DND-41 (cell line): ENCODE measurements around the gene CERS5.

Experiments
- CTCF ChIP-seq: IDR thresholded peaks from 2 replicates; pipeline ENCODE4 v1.5.1; 2012; ENCODE audit warnings: borderline replicate concordance, low read length, moderate library complexity, mild to moderate bottlenecking; ENCODE audit not compliant: poor library complexity, severe bottlenecking; ENCODE audit errors: extremely low read depth
- EZH2 ChIP-seq: IDR thresholded peaks from 3 replicates; pipeline ENCODE4 v1.6.1; 2012; ENCODE audit warnings: borderline replicate concordance, low read depth, mild to moderate bottlenecking, moderate library complexity, low read length, inconsistent platforms; ENCODE audit not compliant: severe bottlenecking

- no peak for TF ChIP-seq CTCF
- TF ChIP-seq EZH2: no peak
These were observed 65.0 kb downstream of the CERS5 start for GRCh38 chr12:50102131-50102531.
